Adipocyte (in vitro differentiated cells): ENCODE results near the gene FKBP4.

Experiments
- DNase-seq: peaks from one replicate; pipeline ENCODE4 v3.0.0-alpha.2; 2015; ENCODE audit warnings: low read depth
- H3K27me3 ChIP-seq: replicated peaks from 2 replicates; pipeline ENCODE4 v1.7.0; 2013; ENCODE audit warnings: mild to moderate bottlenecking, low read length, moderate library complexity; ENCODE audit not compliant: control insufficient read depth, insufficient read depth
- H3K36me3 ChIP-seq: 2 replicates; pipeline ENCODE4 v1.7.0; 2013; ENCODE audit warnings: low read length, mild to moderate bottlenecking, moderate library complexity; ENCODE audit not compliant: control insufficient read depth, insufficient read depth, severe bottlenecking
- H3K4me1 ChIP-seq: 2 replicates; pipeline ENCODE4 v1.7.0; 2013; ENCODE audit warnings: mild to moderate bottlenecking, low read length, moderate library complexity; ENCODE audit not compliant: control insufficient read depth, insufficient read depth
- H3K4me3 ChIP-seq: 2 replicates; pipeline ENCODE4 v1.7.0; 2013; ENCODE audit warnings: mild to moderate bottlenecking, low read length, moderate library complexity
- H3K9ac ChIP-seq: 2 replicates; pipeline ENCODE4 v1.7.0; 2013; ENCODE audit warnings: mild to moderate bottlenecking, low read length, moderate library complexity
- H3K9me3 ChIP-seq: 2 replicates; pipeline ENCODE4 v1.7.0; 2013; ENCODE audit warnings: mild to moderate bottlenecking, low read length, moderate library complexity; ENCODE audit not compliant: control insufficient read depth

Gene FKBP4

GRCh38 chr12:2836574-2836973, 41.8 kb downstream of the FKBP4 start:
- Histone ChIP-seq H3K4me3 (no peak overlapping the region), H3K4me1 (peaks cover 13% of the 10 kb centered on the region), H3K9me3 (no peaks in the 10 kb centered on the region), H3K9ac (no peak overlapping the region), H3K36me3 (peaks cover 6% of the 10 kb centered on the region), H3K27me3 (peaks cover 9% of the 10 kb centered on the region)
- DNase-seq: no peak

DNA sequence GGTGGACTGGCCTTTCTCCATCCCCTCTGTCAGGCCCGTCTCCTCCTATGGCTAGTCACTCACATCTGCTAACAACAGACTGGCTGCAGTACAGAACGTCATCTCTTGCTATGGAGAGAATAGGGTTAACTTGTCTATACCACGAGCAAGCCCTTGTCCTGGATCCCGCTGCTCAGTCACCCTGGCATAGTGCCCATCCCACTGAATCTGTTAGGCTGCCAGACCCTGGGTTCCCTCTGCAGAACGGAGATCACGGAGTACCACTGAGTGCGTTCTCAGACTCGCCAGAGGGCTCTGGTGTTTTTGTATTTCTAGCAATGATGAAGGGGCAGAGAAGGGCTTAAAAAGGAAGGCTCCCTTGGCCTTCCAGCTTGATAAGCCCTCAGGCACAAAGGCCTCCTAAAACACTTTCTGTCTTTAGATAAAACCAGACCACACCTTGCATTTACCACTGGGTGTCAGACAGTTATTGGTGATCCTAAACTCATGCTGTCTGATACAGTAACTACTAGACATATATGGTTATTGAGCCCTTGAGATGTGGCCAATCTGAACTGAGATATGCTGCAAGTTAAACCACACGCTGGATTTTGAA, 46.4 kb downstream of the FKBP4 start:
- no peaks in the 10 kb centered on the region for H3K27me3 ChIP-seq
- no peak overlapping the region for H3K4me3 ChIP-seq
- no peaks in the 10 kb centered on the region for H3K9me3 ChIP-seq
- H3K9ac ChIP-seq: no peak overlapping the region
- DNase-seq: no peak
- H3K36me3 ChIP-seq: peaks cover 3% of the 10 kb centered on the region
- no peaks in the 10 kb centered on the region for H3K4me1 ChIP-seq

DNA sequence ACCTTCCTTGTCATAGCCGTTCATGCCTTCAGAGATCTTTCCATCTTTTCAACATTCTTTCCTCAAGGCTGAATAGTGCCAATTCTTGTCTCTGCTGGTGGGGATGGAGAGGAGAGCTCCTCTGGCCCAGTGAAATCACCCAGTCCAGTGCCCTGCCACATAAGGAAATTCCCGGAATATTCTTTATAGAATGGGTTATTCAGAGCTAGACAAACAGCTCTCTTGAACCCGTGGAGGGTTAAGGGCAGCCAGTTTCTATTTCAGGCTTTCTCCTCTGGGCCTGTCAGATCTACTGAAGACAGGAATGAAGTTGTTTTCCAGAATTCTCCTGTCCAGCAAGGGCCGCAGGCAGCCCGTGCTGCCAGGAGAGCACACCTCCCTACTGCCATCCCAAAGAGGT, 48.2 kb downstream of the FKBP4 start:
- Histone ChIP-seq H3K27me3 (no peaks in the 10 kb centered on the region), H3K9me3 (no peaks in the 10 kb centered on the region), H3K9ac (no peak overlapping the region), H3K36me3 (peaks cover 3% of the 10 kb centered on the region), H3K4me1 (no peaks in the 10 kb centered on the region), H3K4me3 (no peak overlapping the region)
- no peak for DNase-seq

GRCh38 chr12:2844786-2845185, 50.0 kb downstream of the FKBP4 start:
- DNase-seq: no peak
- H3K4me3 ChIP-seq: no peak overlapping the region
- H3K4me1 ChIP-seq: peaks cover 7% of the 10 kb centered on the region
- no peaks in the 10 kb centered on the region for H3K27me3 ChIP-seq
- H3K9ac ChIP-seq: no peak overlapping the region
- no peaks in the 10 kb centered on the region for H3K9me3 ChIP-seq
- no peaks in the 10 kb centered on the region for H3K36me3 ChIP-seq

- Histone ChIP-seq H3K4me1 (peaks cover 12% of the 10 kb centered on the region), H3K36me3 (no peaks in the 10 kb centered on the region), H3K9me3 (no peaks in the 10 kb centered on the region), H3K9ac (no peak overlapping the region), H3K4me3 (no peak overlapping the region), H3K27me3 (no peaks in the 10 kb centered on the region)
- no peak for DNase-seq
Observed at GRCh38 chr12:2845280-2845679, 50.5 kb downstream of the FKBP4 start.

- no peak for DNase-seq
- H3K36me3 ChIP-seq: no peaks in the 10 kb centered on the region
- no peaks in the 10 kb centered on the region for H3K27me3 ChIP-seq
- no peak overlapping the region for H3K4me3 ChIP-seq
- H3K4me1 ChIP-seq: peaks cover 15% of the 10 kb centered on the region
- no peaks in the 10 kb centered on the region for H3K9me3 ChIP-seq
- H3K9ac ChIP-seq: no peak overlapping the region
Observed at GRCh38 chr12:2851931-2852330, 57.2 kb downstream of the FKBP4 start.

DNA sequence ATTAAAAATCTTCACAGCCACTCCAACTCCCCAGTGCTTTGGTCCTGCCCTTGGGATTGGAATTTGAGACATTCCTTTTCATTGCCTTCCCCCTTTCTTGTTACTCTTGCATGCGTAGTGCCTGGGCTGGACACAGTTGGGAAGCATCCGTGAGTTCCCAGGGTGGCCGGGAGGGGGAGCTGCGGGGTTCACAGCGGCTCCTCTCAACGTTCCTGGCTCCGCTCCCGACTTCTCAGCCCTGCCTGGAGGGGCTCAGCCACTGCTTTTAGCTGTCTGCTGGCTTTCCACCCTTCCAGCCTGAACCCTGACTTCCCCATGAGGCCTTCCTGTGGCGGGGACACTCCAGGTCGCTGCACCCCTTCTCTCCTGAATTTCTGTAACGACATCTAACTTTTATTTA, 58.9 kb downstream of the FKBP4 start:
- H3K36me3 ChIP-seq: no peaks in the 10 kb centered on the region
- H3K9me3 ChIP-seq: no peaks in the 10 kb centered on the region
- no peak overlapping the region for H3K9ac ChIP-seq
- peaks cover 18% of the 10 kb centered on the region for H3K4me1 ChIP-seq
- peak; percentile 93 for DNase-seq
- H3K27me3 ChIP-seq: no peaks in the 10 kb centered on the region
- H3K4me3 ChIP-seq: no peak overlapping the region
